GM12872 (cell line): ENCODE measurements around the gene RPL12.

ENCODE experiments used
- TF ChIP-seq, protein P1 (sequence below): IDR thresholded peaks from 3 replicates; pipeline ENCODE4 v1.5.1; 2011; ENCODE audit warnings: low read depth, mild to moderate bottlenecking, low read length, moderate library complexity; ENCODE audit not compliant: insufficient read depth

The RPL12 gene

DNA sequence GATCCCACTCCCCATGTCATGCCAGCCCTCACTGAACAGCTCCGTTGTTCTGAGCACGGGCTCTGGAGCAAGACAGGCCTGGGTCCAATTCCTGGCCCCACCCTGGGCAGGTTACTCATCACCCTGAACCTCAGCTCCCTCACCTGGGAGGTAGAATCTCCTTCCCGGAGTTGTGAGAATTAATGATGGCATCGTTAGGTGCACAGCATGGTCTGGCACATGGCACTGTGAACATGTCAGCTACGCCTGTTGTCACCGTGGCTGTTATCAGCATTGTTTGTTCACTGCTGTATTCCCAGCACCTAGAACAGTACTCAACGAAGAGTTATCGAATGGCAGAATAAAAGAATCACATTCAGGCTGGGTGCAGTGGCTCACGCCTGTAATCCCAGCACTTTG, 43.1 kb upstream of the RPL12 start:
- TF ChIP-seq, protein P1, sequence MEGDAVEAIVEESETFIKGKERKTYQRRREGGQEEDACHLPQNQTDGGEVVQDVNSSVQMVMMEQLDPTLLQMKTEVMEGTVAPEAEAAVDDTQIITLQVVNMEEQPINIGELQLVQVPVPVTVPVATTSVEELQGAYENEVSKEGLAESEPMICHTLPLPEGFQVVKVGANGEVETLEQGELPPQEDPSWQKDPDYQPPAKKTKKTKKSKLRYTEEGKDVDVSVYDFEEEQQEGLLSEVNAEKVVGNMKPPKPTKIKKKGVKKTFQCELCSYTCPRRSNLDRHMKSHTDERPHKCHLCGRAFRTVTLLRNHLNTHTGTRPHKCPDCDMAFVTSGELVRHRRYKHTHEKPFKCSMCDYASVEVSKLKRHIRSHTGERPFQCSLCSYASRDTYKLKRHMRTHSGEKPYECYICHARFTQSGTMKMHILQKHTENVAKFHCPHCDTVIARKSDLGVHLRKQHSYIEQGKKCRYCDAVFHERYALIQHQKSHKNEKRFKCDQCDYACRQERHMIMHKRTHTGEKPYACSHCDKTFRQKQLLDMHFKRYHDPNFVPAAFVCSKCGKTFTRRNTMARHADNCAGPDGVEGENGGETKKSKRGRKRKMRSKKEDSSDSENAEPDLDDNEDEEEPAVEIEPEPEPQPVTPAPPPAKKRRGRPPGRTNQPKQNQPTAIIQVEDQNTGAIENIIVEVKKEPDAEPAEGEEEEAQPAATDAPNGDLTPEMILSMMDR: no peak

DNA sequence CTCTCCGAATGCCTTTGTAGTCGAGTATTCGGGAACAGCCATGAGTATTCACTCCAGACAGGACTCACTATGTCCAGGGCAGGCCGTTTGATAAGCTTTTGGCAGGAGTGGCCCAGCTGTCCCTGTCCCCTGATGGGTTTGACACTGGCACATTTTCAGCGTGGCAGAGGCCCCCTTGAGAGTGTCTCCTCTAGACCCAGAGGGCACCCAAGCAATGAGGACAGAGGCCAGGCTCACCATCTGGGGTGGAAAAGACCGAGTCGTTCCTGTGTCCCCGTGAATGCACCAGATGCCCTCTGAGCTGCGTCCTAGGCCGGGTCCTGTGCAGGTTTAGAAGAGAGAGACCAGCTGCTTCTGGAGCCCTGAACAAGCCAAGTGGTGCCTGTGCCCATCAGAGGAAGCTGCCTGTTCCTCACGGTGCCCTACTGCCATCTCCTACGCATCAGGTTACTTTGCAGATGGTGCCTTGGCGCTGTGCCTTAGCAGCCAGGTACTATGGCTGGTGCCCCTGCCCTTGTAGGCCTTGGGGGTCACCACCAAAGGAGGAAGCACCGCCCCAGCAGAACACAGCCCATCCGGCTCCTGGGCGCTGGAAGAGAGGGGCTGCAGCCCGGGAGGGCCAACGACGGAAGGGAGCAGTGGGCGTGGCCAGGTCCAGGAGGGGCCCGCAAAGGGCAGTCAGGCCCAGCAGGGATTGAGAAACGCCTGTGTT, 42.5 kb upstream of the RPL12 start:
- TF ChIP-seq, protein P1: no peak

DNA sequence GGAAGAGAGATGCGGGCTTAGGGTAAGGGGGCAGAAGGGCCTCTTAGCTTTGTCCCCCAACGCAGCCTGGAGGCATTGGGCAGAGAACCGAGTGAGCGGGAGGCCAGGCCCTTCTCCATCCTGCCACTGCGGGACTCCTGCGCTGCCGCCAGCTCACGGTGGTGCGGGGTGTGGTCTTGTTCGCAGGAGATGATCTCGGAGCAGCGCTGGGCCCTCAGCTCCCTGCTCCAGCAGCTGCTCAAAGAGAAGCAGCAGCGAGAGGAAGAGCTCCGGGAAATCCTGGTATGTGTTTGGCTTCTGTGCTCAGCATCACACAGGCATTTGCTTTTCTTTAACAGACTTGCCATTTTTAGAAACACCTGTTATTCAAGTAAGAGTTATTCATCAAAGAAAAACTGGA, 41.4 kb upstream of the RPL12 start:
- TF ChIP-seq, protein P1: no peak

DNA sequence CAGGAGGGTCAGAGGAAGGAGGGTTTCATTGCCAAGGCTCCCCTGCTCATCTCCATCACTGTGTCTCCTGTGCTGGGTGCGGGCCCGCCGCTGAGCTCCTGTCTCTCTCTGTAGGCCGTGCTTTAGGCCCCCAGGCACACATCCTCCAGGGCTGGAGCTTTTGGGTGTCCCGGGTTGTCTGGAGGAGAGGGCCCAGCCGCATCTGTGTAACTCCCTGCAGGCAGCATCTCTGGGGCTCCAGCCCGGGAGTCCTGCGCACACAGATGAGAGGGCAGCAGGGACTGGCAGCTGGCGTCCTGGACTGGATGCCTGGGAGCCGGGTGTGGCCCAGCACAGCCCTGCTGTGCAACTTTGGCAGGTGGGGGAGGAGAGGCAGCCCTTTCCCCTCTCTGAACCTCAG, 40.3 kb upstream of the RPL12 start:
- TF ChIP-seq, protein P1: no peak

DNA sequence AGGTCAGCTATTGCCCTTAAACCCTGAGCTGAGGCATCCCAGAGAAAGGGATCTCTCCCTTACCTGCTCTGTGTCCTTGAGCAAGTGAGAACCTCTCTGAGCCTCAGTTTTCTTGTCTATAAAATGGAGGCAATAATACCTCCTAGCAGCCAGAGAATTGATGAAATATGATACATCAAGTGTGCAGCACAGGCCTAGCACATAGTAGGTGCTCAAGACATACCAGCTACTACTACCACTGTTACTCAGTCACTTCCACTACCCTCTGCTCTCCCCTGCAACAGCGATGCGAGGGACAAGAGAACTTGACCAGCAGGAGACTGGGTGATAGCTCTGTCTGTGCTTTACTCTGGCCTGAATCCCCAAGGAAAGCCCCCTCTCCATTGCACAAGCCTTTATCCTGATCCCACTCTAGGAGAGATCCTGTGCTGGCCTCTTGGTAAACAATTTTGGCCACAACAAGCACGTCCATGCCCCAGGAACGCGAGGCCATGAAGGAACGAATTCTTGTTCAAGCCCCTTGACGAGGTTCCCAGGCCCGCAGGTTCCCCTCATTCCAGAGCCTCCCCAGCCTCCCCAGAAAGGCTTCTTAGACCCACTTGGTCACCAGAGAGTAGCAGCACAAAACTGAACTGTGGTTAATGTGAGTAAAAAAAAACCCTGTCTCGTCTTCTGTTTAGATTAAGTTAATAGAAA, 39.5 kb upstream of the RPL12 start:
- TF ChIP-seq, protein P1: no peak

DNA sequence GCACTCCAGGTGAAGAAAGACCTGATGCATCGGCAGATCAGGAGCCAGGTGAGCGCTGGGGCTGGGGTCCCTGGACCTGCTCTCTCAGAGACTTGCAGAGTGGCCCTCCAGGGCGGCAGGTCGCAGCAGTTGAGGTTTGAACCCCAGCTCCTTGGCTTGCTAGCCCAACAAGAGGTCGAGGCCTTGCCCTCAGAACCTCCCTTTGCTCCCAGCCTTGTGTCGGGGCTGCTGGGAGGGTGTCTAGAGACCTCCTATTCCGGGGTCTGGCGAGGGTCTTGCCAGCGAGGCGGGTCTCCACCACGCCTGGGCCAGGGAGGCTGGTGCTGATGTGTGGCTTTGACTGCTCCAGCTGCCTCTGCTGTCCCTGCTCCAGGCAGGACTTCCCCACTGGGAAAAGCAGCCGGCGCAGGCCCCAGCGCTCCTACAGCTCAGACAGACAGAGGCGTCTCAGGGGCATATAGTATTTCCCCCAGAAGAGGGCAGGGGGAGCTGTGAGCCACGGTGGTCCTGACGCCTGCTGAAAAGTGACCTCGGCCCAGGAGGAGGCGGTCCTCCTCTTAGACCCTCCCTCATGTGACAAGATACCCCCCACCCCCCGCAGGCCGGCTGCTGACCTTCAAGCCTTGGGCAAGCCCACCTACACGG, 38.4 kb upstream of the RPL12 start:
- TF ChIP-seq, protein P1: no peak

DNA sequence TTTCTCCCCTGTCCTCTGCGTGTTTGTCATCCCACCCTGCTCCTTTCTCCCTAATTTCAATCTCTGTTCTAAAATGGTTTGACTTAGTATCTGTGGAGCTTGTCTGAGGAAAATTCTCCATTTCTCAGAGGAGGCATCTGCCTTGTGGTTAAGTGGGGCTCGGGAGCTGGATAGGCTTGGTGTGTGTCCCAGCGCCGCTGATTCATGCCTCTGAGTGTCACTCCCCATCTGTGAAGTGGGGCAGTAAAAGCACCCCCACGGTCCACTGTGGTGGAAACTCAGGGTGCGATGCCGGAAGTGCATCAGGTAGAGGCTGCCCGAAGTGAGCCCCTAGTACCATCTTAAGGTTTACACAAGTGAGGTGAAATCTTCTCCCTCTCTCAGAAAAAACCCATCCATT, 37.7 kb upstream of the RPL12 start:
- TF ChIP-seq, protein P1: no peak
